Retinal pigment epithelial cell (primary cell): ENCODE data around the gene TMPRSS11A.

ENCODE experiments used
- DNase-seq: peaks from one replicate; pipeline ENCODE4 v3.0.0-alpha.2; 2010; ENCODE audit warnings: low read depth
- H3K4me3 ChIP-seq: 2 replicates; pipeline ENCODE4 v1.5.1; 2011; ENCODE audit warnings: mild to moderate bottlenecking, low read length, control low read depth, moderate library complexity
- TF ChIP-seq, protein P1 (sequence below): conservative IDR thresholded peaks from 2 replicates; pipeline ENCODE4 v1.5.1; 2011; ENCODE audit warnings: low read depth, low read length, control low read depth, inconsistent platforms

The TMPRSS11A gene, protein sequence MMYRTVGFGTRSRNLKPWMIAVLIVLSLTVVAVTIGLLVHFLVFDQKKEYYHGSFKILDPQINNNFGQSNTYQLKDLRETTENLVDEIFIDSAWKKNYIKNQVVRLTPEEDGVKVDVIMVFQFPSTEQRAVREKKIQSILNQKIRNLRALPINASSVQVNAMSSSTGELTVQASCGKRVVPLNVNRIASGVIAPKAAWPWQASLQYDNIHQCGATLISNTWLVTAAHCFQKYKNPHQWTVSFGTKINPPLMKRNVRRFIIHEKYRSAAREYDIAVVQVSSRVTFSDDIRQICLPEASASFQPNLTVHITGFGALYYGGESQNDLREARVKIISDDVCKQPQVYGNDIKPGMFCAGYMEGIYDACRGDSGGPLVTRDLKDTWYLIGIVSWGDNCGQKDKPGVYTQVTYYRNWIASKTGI

DNA sequence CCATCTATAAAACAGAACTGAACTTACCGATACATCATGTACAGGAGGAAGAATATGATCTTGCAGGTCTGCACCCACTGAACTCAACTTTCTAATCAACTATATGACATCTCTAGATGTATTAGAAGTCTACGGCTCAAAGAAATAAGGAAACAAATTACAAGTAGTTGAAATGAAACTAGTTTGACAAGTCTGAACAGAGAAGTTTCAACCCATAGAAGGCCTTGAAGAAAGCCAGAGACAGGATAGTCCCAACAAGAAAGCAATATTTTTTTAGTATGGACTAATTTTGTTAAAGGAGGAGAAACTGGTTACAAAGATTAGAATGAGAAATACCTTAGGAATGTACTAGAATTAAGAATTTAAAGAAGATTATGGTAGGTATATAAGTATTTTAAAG is at the start of gene TMPRSS11A:
Gene TMPRSS11A, minus strand, starts transcription at position 138 of the 400 bp plus-strand sequence. Its CDS starts 100 bp downstream, at position 38.
- TF ChIP-seq, protein P1, sequence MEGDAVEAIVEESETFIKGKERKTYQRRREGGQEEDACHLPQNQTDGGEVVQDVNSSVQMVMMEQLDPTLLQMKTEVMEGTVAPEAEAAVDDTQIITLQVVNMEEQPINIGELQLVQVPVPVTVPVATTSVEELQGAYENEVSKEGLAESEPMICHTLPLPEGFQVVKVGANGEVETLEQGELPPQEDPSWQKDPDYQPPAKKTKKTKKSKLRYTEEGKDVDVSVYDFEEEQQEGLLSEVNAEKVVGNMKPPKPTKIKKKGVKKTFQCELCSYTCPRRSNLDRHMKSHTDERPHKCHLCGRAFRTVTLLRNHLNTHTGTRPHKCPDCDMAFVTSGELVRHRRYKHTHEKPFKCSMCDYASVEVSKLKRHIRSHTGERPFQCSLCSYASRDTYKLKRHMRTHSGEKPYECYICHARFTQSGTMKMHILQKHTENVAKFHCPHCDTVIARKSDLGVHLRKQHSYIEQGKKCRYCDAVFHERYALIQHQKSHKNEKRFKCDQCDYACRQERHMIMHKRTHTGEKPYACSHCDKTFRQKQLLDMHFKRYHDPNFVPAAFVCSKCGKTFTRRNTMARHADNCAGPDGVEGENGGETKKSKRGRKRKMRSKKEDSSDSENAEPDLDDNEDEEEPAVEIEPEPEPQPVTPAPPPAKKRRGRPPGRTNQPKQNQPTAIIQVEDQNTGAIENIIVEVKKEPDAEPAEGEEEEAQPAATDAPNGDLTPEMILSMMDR = no peak
- DNase-seq = no peak
- H3K4me3 ChIP-seq = no peak within 1 kb of the TSS

DNA sequence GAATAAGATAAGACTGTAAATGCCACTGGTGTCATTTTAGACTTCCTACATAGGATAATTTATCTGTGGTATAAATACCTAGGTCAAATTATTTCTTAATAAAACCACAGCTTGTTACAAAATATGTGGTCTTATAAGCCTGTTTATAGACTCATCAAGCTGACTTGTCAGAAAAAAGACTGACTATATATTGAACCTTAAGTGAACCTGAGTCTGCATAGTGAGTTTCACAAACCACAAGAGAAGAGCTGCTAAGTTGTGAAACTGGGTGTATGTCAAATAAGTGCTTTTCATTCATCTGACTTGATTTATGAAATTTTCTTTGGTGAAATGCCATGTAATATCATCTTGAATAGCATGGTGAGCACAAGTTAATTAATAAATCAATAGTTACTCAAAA is 48.4 kb upstream of the TMPRSS11A start:
- TF ChIP-seq, protein P1 = no peak
- H3K4me3 ChIP-seq = no peak overlapping the region
- DNase-seq = no peak

DNA sequence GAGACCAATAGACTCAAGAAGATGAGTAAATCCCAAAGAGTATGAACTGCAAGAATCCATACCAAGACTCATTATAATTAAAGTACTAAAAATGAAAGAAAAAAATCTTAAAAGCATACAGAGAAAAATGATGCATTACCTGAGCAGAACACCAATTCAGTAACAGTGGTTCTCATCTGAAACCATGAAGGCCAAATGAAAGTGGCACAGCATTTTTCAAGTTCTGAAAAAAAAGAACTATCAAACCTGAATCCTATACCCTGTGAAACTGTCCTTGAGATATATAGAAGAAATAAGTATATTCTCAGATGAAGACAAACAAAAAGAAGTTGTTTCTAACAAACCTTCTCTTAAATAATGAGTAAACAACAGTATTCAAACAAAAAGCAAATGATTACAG is 39.6 kb upstream of the TMPRSS11A start:
- no peak for DNase-seq
- H3K4me3 ChIP-seq = no peak overlapping the region
- TF ChIP-seq, protein P1 = no peak

DNA sequence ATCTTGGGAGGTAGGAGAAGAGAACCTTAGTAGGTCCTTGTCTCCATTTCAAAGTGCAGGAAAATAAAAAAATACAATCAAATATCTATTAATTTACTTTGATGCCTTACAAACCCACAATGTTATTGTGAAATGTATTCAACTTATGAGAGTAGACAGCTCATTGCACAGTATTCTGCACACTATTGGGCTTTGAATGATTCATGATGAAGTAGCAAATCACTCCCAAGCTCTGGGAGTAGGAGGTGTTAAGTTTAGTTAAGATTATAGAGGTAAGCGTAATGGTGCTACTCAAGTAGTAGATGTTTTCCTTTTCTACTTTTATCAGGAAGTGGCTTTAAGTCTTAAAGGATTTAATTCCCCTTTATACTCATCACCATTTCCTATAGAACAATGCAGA is 32.8 kb upstream of the TMPRSS11A start:
- H3K4me3 ChIP-seq = no peak overlapping the region
- TF ChIP-seq, protein P1 = no peak
- DNase-seq = no peak

DNA sequence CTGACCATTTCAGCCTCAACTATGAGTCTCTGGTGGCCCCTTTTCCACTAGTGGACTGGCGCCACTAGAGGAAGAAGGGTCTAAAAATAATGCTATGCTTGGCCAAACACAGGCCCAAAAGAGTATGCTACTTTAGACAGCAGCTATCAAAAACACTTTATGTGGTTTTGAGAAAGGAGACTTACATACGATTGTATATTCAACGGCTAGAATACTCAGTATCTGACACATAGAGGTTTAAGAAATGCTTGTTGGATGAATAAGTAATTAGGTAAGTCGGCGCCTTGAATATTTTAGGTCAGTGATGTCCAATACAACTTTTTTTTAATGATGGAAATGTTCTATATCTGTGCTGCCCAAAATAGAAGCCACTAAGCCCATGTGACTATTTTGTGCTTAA is 25.7 kb upstream of the TMPRSS11A start:
- DNase-seq = no peak
- no peak overlapping the region for H3K4me3 ChIP-seq
- TF ChIP-seq, protein P1 = no peak

DNA sequence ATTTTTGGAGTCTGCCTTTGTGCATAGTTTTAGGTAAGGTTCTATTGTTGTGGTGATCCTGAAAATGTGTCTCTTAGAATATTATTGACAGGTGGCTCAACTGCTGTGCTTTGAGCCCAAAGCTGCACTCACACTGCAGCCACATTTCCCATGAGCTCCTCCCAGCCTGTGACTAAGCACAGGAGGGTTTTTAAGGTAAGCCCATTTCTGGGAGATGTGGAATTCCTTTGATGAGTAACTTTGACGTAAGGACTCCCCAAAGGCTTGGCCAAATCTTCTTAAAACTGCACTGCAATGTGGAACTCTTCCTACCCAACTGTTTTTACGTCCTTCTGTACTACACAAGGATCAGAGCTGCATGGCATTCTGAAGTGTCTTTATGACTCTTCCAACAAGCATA is 20.0 kb upstream of the TMPRSS11A start:
- DNase-seq = peak; percentile 25
- TF ChIP-seq, protein P1 = no peak
- H3K4me3 ChIP-seq = no peak overlapping the region

DNA sequence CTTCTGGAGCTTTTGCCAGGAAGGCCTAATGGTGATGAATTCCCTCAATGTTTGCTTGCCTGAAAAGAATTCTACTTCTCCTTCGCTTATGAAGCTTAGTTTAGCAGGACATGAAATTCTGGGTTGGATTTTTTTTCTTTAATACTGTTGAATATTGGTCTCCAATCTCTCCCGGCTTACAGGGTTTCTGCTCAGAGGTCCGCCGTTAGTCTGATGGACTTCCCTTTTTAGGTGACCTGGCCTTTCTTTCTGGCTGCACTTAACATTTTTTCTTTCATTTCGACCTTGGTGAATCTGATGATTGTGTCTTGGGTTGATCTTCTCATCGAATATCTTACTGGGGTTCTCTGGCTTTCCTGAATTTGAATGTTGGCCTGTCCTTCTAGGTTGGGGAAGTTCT is 17.2 kb upstream of the TMPRSS11A start:
- H3K4me3 ChIP-seq = no peak overlapping the region
- TF ChIP-seq, protein P1 = no peak
- DNase-seq = no peak
